Measurements from ENCODE around the gene FMO3.

Gene FMO3

GRCh38 chr1:171090604-171091003 lies at the start of gene FMO3:
Gene FMO3, plus strand, starts transcription at chr1:171090905. Its CDS starts 1,754 bp downstream, at chr1:171092659.
- DNase-seq: no peak

- DNase-seq: no peak
These were observed 42.7 kb upstream of the FMO3 start for GRCh38 chr1:171048014-171048413.

DNA sequence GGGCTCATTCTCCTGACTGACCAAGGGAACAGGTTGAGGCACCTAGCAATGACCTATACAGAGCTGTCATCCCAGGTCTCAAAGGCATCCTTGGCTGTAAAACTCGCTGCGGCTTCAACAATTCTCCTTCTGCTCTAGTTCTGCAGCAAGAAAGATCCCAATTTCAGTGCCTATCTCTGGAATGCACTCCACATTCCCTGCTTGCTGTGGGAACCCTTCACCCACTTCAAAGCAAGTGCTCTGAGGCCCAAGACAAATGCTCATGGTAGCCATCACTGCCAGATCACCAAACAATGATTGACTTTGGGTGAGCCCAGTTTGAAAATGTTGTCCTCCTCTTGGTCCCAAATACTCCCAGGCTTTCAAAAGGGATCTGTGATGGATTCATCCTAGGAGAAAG lies 37.7 kb upstream of the FMO3 start:
- no peak for DNase-seq

DNA sequence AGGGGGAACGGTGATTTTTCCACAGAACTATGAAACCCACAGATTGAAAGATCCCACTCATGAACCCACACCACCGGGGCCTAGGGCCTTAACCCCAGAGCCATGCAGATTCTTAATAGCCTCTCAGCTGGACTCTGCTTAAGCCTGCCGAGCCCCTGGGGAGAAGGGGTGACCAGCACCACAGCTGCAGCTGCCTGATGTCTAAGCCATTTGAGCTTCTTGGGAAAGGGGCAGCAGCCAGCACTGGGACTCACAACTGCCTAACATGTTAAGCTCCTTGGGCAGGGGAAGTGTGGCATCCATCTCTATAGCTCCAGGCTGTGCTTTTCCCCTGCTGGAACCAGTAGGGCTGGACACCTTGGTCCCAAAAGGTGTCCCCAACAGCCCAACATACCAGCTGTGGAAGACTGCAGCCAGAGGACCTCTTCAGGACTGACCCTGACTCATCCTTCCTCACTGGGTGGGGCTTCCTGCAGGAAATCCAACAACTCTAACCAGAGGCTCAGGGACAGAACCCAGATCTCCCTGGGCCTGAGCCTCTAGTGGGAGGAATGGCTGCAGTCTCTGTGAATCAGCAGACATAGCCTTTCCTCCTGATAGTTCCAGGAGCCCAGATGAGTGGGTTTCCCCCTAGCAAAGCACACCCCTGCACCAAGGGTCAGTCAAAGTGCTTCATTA lies 34.6 kb upstream of the FMO3 start:
- DNase-seq: no peak

DNA sequence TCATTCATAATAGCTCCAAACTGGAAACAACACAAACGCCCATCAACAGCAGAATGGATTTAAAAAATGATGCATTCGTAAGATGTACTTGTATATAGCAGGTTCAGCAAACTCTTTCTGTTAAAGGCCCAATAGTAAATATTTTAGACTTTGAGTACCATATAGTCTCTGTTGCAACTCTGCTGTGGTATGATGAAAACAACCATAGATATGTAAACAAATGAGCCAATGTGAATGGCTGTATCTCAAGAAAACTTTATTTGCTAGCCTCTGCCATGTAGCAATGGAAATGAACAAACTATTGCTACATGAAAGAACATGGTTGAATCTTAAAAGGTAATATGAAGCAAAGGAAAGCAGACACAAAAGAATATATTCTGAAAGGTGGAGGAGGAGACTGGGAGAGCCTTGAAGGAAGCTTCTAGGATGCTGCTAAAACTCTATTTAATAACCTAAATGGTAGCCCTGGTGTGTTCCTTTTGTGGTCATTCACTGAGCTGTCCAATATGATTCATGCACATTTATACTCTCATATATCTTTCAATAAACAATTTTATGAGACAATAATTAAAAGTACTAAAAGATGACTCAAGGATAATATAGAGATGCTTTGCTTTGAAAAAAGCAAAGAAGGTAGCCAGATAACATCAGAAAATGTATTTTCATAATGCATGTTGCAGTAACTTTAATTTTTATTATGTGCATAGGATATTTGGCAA lies 29.1 kb upstream of the FMO3 start:
- no peak for DNase-seq

GRCh38 chr1:171062902-171063301 lies 27.8 kb upstream of the FMO3 start:
- no peak for DNase-seq

DNA sequence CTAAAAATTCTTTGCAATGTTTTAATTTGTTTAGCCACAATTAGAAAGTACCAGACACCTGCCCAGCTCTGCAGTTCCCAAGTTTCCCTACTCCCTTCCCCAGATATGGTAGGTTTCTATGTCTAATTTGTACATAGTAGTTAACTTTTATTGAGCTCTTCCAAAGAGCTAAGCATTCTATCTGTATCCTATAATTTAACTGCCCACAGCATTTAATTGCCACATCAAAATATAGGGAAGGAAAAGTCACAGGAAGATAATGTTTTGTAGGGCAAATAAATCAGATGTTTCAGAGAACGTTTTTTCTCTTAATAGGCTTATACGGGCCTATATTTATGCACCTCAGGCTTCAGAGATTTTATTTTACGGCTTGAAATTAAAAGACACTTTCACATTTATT lies 15.7 kb upstream of the FMO3 start:
- DNase-seq: no peak

GRCh38 chr1:171081314-171081753 lies 9.4 kb upstream of the FMO3 start:
- no peak for DNase-seq

GRCh38 chr1:171081763-171082201 lies 8.9 kb upstream of the FMO3 start:
- no peak for DNase-seq

DNA sequence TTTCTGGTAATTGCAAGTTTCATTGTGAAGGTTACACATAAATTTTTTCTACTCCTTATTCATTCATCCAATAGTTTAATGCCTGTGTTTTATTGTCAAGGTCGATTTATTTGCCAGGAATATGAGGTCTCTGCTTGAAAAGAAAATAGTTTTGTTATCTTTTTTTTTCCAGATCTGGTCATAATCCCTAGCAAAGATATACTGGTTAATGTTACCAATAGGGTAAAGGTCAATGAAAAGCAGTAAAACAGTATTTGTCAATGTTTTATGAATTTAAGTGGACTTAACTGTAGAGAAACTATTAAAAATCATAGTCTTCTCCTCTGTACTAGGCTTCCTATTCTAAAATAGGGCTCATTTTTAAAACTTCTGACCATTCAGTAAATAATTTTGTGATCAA lies 8.1 kb upstream of the FMO3 start:
- no peak for DNase-seq

DNA sequence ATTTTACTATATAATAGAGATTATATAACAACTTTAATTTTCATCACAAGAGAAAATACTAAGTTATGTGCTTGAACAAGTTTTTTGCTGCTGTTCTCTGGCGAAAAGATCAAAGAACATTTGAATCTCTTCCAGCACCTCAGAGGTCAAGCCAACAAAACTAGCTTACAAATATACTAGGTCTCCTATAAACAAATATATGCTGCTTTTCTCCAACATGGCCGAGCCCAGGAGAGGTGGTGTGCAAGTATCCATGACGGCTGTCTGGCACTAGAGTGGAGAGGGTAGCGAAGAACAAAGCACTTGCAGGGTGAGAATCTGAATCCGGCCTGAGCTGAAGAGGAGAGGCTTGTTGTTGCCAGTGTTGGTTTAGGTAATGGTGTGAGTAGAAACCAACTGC lies 7.5 kb upstream of the FMO3 start:
- DNase-seq: no peak

- no peak for DNase-seq
These were observed 6.6 kb upstream of the FMO3 start for GRCh38 chr1:171084091-171084490.

GRCh38 chr1:171084870-171085269 lies 5.8 kb upstream of the FMO3 start:
- no peak for DNase-seq

- no peak for DNase-seq
These were observed 2.8 kb upstream of the FMO3 start for GRCh38 chr1:171087896-171088295.

- no peak for DNase-seq
These were observed 13.2 kb downstream of the FMO3 start for GRCh38 chr1:171103862-171104261.

- DNase-seq: no peak
These were observed 16.7 kb downstream of the FMO3 start for GRCh38 chr1:171107262-171107940.

DNA sequence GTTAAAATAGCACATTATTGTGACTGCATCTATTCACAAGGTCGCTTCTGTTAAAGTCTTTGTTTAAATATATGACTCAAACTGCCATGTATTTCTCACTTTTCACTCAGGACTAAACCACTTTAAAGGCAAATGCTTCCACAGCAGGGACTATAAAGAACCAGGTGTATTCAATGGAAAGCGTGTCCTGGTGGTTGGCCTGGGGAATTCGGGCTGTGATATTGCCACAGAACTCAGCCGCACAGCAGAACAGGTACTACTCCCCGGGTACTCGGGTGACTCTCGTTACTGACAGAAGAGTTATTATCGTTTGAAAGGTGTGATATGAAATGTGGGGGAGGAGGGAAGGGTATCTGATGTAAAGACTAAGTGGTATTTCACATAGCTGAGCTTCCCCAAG lies 17.3 kb downstream of the FMO3 start:
- DNase-seq: no peak

DNA sequence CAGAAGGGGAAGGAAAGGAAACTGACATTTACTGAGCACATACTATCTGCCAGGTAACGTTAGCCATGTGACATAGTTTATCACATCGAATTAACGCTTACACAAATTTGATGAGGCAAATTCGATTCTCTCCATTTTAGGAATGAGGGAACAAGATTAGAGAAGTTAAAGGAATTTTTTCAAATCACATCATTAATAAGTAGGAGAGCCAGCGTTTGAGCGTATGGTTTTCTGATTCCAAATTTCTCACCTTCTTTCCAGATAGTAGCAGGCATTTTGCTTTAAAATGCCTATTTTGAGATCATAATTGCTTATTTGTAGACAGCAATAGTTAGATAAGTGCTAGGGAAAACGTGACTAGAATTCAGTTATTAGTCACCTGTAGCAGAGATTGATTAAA lies 19.3 kb downstream of the FMO3 start:
- DNase-seq: no peak

DNA sequence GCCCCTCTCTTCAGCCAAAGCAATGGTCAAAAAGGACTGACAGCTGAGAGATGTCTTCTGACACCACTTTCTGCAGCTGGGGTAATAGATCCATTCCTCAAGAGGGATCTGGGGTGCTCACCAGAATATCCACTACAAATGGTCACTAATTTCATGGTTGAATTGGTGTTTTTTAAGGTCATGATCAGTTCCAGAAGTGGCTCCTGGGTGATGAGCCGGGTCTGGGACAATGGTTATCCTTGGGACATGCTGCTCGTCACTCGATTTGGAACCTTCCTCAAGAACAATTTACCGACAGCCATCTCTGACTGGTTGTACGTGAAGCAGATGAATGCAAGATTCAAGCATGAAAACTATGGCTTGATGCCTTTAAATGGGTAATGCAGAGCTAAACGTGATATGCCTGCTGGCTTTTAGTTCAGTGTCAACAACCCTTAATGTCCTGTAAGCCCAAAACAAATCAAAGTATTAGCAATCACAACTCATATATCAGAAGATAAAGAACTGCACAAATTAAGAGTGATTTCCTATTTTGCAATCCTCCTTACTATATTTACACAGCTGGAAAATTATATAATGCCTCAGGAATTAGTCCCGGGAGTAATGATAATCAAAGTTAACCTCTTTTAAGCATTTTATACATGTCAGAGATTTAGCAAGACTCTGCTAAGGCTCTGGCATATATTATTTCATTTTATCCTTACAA lies 20.1 kb downstream of the FMO3 start:
- no peak for DNase-seq

GRCh38 chr1:171112119-171112518 lies 21.4 kb downstream of the FMO3 start:
- no peak for DNase-seq

- no peak for DNase-seq
These were observed 22.7 kb downstream of the FMO3 start for GRCh38 chr1:171113382-171113781.

GRCh38 chr1:171115280-171115897 lies 24.7 kb downstream of the FMO3 start:
- DNase-seq: no peak

DNA sequence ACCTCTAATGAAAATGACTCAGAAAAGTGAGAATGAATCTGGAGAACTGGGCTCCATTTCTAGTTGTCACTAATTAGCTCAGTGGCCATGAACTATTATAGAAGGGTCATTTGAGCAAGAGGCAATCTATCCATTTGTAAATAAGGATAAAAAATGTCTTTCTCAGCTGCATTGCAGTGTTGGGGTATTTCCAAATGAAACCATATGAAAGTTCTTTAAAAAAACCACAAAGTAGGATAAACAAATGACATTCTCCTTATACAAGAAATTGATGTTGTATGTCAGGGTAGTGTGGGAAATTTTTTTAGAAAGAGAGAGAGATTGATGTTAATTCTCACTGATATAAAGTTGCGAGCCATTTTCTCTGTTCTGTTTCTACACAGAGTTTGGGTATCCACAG lies 26.0 kb downstream of the FMO3 start:
- no peak for DNase-seq

Measured in inflammatory macrophage treated with lipopolysaccharide for 4 hours (primary cell).